Measurements from ENCODE around the gene STIP1. TPM values are rescaled to one million over a fixed set of nuclear protein-coding genes. Genes with fewer than 3 reads are reported as not detected.

STIP1 gene
- total RNA-seq, 2 donors from 2014 or later = 104 to 139 TPM

DNA sequence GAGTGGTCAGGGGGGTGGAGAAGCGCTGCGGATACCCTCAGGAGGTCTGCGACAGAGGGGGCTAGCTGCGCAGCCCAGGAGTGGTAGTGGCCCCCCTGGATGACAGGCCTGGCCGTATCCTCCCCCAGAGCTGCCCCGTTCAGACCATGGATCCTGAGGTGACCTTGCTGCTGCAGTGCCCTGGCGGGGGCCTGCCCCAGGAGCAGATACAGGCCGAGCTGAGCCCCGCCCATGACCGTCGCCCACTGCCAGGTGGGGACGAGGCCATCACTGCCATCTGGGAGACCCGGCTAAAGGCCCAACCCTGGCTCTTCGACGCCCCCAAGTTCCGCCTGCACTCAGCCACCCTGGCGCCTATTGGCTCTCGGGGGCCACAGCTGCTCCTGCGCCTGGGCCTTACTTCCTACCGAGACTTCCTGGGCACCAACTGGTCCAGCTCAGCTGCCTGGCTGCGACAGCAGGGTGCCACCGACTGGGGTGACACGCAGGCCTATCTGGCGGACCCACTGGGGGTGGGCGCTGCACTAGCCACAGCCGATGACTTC is 40.6 kb downstream of the STIP1 start:
- H3K4me1 ChIP-seq (replicated peaks) = peaks cover 20% of the 10 kb centered on the region
- H3K9me3 ChIP-seq = no peaks in the 10 kb centered on the region
- intact Hi-C loops (cut with DNase I) = loop anchor here (1.0 kb wide), 1 partner anchor 11 kb away; no protein-coding TSS in a partner anchor
- 12% methylated on average over 25 of the region's 26 CpGs for WGBS
- H3K36me3 ChIP-seq = no peaks in the 10 kb centered on the region
- TF ChIP-seq POLR2AphosphoS5 (IDR thresholded peaks at IDR 0.05) (no peak), POLR2A (IDR thresholded peaks at IDR 0.05) (no peak)
- TF ChIP-seq, protein P1, sequence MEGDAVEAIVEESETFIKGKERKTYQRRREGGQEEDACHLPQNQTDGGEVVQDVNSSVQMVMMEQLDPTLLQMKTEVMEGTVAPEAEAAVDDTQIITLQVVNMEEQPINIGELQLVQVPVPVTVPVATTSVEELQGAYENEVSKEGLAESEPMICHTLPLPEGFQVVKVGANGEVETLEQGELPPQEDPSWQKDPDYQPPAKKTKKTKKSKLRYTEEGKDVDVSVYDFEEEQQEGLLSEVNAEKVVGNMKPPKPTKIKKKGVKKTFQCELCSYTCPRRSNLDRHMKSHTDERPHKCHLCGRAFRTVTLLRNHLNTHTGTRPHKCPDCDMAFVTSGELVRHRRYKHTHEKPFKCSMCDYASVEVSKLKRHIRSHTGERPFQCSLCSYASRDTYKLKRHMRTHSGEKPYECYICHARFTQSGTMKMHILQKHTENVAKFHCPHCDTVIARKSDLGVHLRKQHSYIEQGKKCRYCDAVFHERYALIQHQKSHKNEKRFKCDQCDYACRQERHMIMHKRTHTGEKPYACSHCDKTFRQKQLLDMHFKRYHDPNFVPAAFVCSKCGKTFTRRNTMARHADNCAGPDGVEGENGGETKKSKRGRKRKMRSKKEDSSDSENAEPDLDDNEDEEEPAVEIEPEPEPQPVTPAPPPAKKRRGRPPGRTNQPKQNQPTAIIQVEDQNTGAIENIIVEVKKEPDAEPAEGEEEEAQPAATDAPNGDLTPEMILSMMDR (IDR thresholded peaks at IDR 0.05) = no peak
- H3K4me3 ChIP-seq = peak overlapping the region; percentile 51 to 92
- no peak for DNase-seq (ENCODE audit: low spot score)
- peak overlapping the region; percentile 86 to 88 for H3K27ac ChIP-seq
- no peaks in the 10 kb centered on the region for H3K27me3 ChIP-seq (replicated peaks; ENCODE audit: insufficient read depth)

DNA sequence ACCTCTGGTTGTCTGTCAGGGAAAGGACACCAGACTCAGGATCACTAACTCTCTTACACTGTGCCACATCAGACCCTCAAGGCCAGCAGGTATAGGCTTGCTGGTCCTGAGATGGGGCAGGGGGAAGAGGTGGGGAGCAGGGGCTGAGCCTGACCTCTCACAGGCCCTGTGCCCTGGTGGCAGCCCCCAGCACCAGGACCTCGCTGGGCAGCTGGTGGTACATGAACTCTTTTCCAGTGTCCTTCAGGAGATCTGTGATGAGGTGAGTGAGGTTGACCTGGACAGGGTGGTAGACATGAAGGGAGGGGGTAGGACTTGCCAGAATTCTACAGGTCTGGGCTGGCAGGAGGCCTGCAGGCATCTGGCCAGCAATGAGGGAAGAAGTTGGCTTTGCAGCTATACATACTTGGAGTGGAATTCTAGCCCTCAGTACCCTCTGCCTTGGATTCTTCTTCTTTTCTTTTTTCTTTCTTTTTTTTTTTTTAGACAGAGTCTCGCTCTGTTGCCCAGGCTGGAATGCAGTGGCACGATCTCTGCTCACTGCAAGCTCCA is 41.5 kb downstream of the STIP1 start:
- DNase-seq (ENCODE audit: low spot score) = no peak
- no peaks in the 10 kb centered on the region for H3K27me3 ChIP-seq (replicated peaks; ENCODE audit: insufficient read depth)
- 60% methylated on average over 3 of the region's 3 CpGs for WGBS
- H3K4me1 ChIP-seq (replicated peaks) = peaks cover 20% of the 10 kb centered on the region
- no peaks in the 10 kb centered on the region for H3K36me3 ChIP-seq
- TF ChIP-seq, protein P1 (IDR thresholded peaks at IDR 0.05) = no peak
- TF ChIP-seq POLR2AphosphoS5 (IDR thresholded peaks at IDR 0.05) (no peak), POLR2A (IDR thresholded peaks at IDR 0.05) (no peak)
- no peaks in the 10 kb centered on the region for H3K9me3 ChIP-seq
- peak overlapping the region; percentile 51 to 92 for H3K4me3 ChIP-seq
- intact Hi-C loops (cut with DNase I) = loop anchor here (1.0 kb wide), 1 partner anchor 10 kb away; no protein-coding TSS in a partner anchor
- H3K27ac ChIP-seq = peak overlapping the region; percentile 86 to 88

DNA sequence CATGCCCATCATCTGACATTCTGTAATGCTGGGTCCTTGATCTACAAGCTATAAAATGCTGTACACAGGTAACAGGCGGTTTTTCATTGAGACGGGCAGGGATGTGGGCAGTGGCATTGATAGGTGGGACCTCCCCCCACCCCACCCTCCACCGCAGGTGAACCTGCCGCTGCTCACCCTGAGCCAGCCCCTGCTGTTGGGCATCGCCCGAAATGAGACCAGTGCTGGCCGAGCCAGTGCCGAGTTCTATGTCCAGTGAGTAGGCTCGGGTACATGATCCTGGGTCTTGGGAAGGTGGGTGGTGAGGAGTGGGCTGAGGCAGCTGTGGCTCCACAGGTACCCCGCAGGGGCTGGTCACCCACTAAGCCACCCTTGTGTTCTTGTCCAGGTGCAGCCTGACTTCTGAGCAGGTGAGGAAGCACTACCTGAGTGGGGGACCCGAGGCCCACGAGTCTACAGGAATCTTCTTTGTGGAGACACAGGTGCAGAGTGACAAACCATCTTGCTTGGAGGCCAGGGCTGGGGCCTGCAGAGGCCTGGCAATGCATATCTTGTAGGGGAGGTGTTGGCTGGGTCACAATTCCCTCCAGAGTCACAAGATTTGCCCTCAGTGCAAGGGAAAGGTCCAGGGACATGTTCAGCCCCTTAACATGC is 43.2 kb downstream of the STIP1 start:
- Histone ChIP-seq H3K4me1 (replicated peaks) (peaks cover 26% of the 10 kb centered on the region), H3K4me3 (no peak overlapping the region)

DNA sequence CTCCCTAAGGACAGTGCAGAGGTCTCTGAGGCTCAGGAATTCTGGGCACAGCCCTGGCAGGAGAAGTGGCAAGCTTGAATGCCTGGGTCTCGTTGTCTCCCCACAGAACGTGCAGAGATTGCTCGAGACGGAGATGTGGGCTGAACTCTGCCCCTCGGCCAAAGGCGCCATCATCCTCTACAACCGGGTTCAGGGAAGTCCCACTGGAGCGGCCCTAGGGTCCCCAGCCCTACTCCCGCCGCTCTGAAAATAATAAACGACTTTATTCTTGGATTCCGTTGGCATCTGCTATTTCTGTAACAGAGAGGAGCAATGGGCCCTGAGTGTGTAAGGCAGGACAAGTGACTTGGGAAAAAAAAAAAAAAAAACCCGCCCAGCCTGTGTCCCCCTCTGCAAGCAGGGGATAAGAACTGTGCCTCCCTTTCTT is 43.8 kb downstream of the STIP1 start:
- peak overlapping the region; percentile 61 to 82 for H3K4me3 ChIP-seq
- WGBS = 31% methylated on average over 13 of the region's 13 CpGs
- no peak for DNase-seq (ENCODE audit: low spot score)
- intact Hi-C loops (cut with DNase I) = no loop called here
- H3K36me3 ChIP-seq = no peaks in the 10 kb centered on the region
- no peaks in the 10 kb centered on the region for H3K27me3 ChIP-seq (replicated peaks; ENCODE audit: insufficient read depth)
- H3K27ac ChIP-seq = peak overlapping the region; percentile 88 to 92
- H3K4me1 ChIP-seq (replicated peaks) = peaks cover 26% of the 10 kb centered on the region
- no peak for TF ChIP-seq POLR2AphosphoS5 (IDR thresholded peaks at IDR 0.05)
- TF ChIP-seq, protein P1 (IDR thresholded peaks at IDR 0.05) = no peak
- no peak for TF ChIP-seq POLR2A (IDR thresholded peaks at IDR 0.05)
- no peaks in the 10 kb centered on the region for H3K9me3 ChIP-seq

More for the DNA sequence above, 43.2 kb downstream of the STIP1 start:
- no peak for DNase-seq (ENCODE audit: low spot score)
- TF ChIP-seq POLR2AphosphoS5 (IDR thresholded peaks at IDR 0.05) (no peak), POLR2A (IDR thresholded peaks at IDR 0.05) (no peak)
- TF ChIP-seq, protein P1 (IDR thresholded peaks at IDR 0.05) = no peak
- Histone ChIP-seq H3K27ac (peak overlapping the region in 1 of 2 donors; percentile 92), H3K36me3 (no peaks in the 10 kb centered on the region), H3K9me3 (no peaks in the 10 kb centered on the region), H3K27me3 (replicated peaks; ENCODE audit: insufficient read depth) (no peaks in the 10 kb centered on the region)
- 82% methylated on average over 12 of the region's 12 CpGs for WGBS
- intact Hi-C loops (cut with DNase I) = no loop called here
